ACHN (cell line): ENCODE results near the gene ATP2B2.

Experiments used
- DNase-seq: peaks from one replicate; pipeline ENCODE4 v3.0.0-alpha.2; 2015
- in situ Hi-C: cut with HindIII; loops from 2 replicates; pipeline ENCODE4 v1.10.0; 2017; ENCODE audit warnings: low sequenced_read_pairs, low pct_ligation_motif_present, low pct_unique_long_range_greater_than_20kb

The ATP2B2 gene

GRCh38 chr3:10515884-10516495 lies 10.6 kb upstream of the ATP2B2 start:
- DNase-seq = no peak
- in situ Hi-C loops = no loop called here

- in situ Hi-C loops = no loop called here
These were observed 10.0 kb upstream of the ATP2B2 start for GRCh38 chr3:10515396-10515795.

GRCh38 chr3:10514407-10515069 lies 9.2 kb upstream of the ATP2B2 start:
- no peak for DNase-seq
- in situ Hi-C loops = no loop called here

More at GRCh38 chr3:10515396-10515795, 10.0 kb upstream of the ATP2B2 start:
- DNase-seq = no peak

- no peak for DNase-seq
- in situ Hi-C loops = no loop called here
These were observed 7.9 kb upstream of the ATP2B2 start for GRCh38 chr3:10513306-10513705.

- in situ Hi-C loops = no loop called here
- no peak for DNase-seq
These were observed 7.3 kb upstream of the ATP2B2 start for GRCh38 chr3:10512687-10513086.

GRCh38 chr3:10511809-10512494 lies 6.6 kb upstream of the ATP2B2 start:
- in situ Hi-C loops = no loop called here
- DNase-seq = peak; percentile 57

GRCh38 chr3:10510743-10511432 lies 5.5 kb upstream of the ATP2B2 start:
- in situ Hi-C loops = no loop called here

GRCh38 chr3:10510086-10510742 lies 4.8 kb upstream of the ATP2B2 start:
- in situ Hi-C loops = no loop called here
- DNase-seq = no peak

More at GRCh38 chr3:10510743-10511432, 5.5 kb upstream of the ATP2B2 start:
- no peak for DNase-seq

- in situ Hi-C loops = no loop called here
These were observed 3.9 kb upstream of the ATP2B2 start for GRCh38 chr3:10509325-10509724.

GRCh38 chr3:10508619-10509260 lies 3.4 kb upstream of the ATP2B2 start:
- in situ Hi-C loops = no loop called here
- no peak for DNase-seq

More at GRCh38 chr3:10509325-10509724, 3.9 kb upstream of the ATP2B2 start:
- DNase-seq = no peak

GRCh38 chr3:10508235-10508618 lies 2.8 kb upstream of the ATP2B2 start:
- DNase-seq = no peak
- in situ Hi-C loops = no loop called here

GRCh38 chr3:10507331-10507730 lies 1.9 kb upstream of the ATP2B2 start:
- in situ Hi-C loops = no loop called here
- DNase-seq = no peak

- in situ Hi-C loops = no loop called here
- DNase-seq = no peak
These were observed 1.3 kb upstream of the ATP2B2 start for GRCh38 chr3:10506696-10507095.

- no peak for DNase-seq
- in situ Hi-C loops = no loop called here
These were observed 602 bp upstream of the ATP2B2 start for GRCh38 chr3:10505791-10506585.

- DNase-seq = no peak
- in situ Hi-C loops = no loop called here
These were observed 976 bp downstream of the ATP2B2 start for GRCh38 chr3:10504171-10505049.

GRCh38 chr3:10503217-10503796 lies 2.1 kb downstream of the ATP2B2 start:
- no peak for DNase-seq
- in situ Hi-C loops = no loop called here
